Measurements from ENCODE around the gene C1orf159. TPM values are rescaled to one million over a fixed set of nuclear protein-coding genes. Genes with fewer than 3 reads are reported as not detected.

The C1orf159 gene
- total and polyA plus RNA-seq, 2 experiments from 2014 or later, result 21.7 to 36.2 TPM

DNA sequence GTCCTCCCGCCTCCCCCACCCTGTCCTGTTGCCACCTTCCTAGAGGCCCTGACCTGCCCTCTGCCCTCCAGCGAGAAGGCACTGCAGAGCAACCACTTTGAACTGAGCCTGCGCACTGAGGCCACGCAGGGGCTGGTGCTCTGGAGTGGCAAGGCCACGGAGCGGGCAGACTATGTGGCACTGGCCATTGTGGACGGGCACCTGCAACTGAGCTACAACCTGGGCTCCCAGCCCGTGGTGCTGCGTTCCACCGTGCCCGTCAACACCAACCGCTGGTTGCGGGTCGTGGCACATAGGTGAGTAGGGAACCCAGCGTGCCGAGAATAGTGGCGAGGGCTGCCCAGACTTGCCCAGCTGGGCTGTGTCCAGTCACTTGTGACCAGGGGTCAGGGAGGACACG is 62.2 kb downstream of the C1orf159 start:
- Histone ChIP-seq H3K4me1 (ENCODE audit: low read depth) (no peaks in the 10 kb centered on the region), H3K4me3 (no peak overlapping the region), H3K9me3 (ENCODE audit: low read depth) (no peaks in the 10 kb centered on the region), H3K27me3 (peaks cover 22% of the 10 kb centered on the region), H3K27ac (no peak overlapping the region), H3K36me3 (peaks cover 3% of the 10 kb centered on the region)
- no peak for DNase-seq (ENCODE audit: low read depth in 1 of 2, low spot score in 1 of 2)
- TF ChIP-seq CTCF (IDR thresholded peaks at IDR 0.05; ENCODE audit: low read depth, low read length), result no peak

DNA sequence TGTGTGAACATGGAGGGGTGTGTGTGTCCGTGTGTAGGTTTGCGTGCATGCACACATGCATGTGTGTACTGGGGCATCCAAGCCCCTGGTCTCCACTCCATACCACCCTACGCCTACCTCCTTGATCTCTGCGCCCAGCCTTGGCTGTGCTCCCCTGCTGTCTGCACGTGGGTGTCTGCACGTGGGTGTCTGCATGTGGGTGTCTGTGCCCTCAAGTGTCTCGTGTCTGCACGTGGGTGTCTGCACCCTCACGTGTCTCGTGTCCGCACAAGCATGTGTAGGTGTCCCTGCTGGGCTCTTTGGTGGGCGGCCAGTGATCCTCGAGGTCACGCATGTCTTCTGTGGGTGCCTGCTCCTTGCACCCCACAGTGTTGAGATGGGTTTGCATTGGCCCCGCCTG is 62.9 kb downstream of the C1orf159 start:
- no peaks in the 10 kb centered on the region for H3K4me1 ChIP-seq (ENCODE audit: low read depth)
- H3K9me3 ChIP-seq (ENCODE audit: low read depth), result no peaks in the 10 kb centered on the region
- H3K36me3 ChIP-seq, result peaks cover 4% of the 10 kb centered on the region
- H3K4me3 ChIP-seq, result no peak overlapping the region
- TF ChIP-seq CTCF (IDR thresholded peaks at IDR 0.05; ENCODE audit: low read depth, low read length), result no peak
- DNase-seq (ENCODE audit: low read depth in 1 of 2, low spot score in 1 of 2), result no peak
- peaks cover 15% of the 10 kb centered on the region for H3K27me3 ChIP-seq
- no peak overlapping the region for H3K27ac ChIP-seq

GRCh38 chr1:1052003-1052840 is 63.7 kb downstream of the C1orf159 start:
- peaks cover 8% of the 10 kb centered on the region for H3K36me3 ChIP-seq

GRCh38 chr1:1051127-1051810 is 64.6 kb downstream of the C1orf159 start:
- Histone ChIP-seq H3K4me3 (no peak overlapping the region), H3K27ac (no peak overlapping the region), H3K9me3 (ENCODE audit: low read depth) (no peaks in the 10 kb centered on the region), H3K27me3 (no peaks in the 10 kb centered on the region), H3K4me1 (ENCODE audit: low read depth) (no peaks in the 10 kb centered on the region), H3K36me3 (peaks cover 11% of the 10 kb centered on the region)
- TF ChIP-seq CTCF (IDR thresholded peaks at IDR 0.05; ENCODE audit: low read depth, low read length), result no peak
- no peak for DNase-seq (ENCODE audit: low read depth in 1 of 2, low spot score in 1 of 2)

More at GRCh38 chr1:1052003-1052840, 63.7 kb downstream of the C1orf159 start:
- no peak overlapping the region for H3K27ac ChIP-seq
- no peaks in the 10 kb centered on the region for H3K9me3 ChIP-seq (ENCODE audit: low read depth)
- H3K27me3 ChIP-seq, result peaks cover 7% of the 10 kb centered on the region
- no peak for DNase-seq (ENCODE audit: low read depth in 1 of 2, low spot score in 1 of 2)
- H3K4me1 ChIP-seq (ENCODE audit: low read depth), result no peaks in the 10 kb centered on the region
- no peak for TF ChIP-seq CTCF (IDR thresholded peaks at IDR 0.05; ENCODE audit: low read depth, low read length)
- no peak overlapping the region for H3K4me3 ChIP-seq

DNA sequence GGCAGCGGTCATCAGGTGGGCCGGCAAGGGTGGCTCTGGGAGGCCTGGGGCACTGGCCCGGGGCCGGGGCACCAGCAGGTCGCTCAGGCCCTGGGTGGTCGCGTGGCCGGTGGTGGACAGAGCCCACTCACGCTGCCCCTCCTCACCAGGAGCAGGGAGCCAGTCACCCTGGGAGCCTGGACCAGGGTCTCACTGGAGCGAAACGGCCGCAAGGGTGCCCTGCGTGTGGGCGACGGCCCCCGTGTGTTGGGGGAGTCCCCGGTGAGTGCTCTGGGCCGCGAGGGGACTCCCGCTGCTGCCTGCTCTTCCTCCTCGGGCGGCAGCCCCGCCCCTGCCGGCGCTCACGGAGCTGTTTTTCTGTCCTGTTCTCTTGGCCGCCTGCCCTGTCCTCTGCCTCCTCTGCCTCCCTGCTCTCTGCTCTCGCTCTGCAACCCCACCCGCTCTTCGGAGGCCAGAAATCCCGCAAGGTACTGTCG is 65.3 kb downstream of the C1orf159 start:
- H3K27ac ChIP-seq, result no peak overlapping the region
- no peak for TF ChIP-seq CTCF (IDR thresholded peaks at IDR 0.05; ENCODE audit: low read depth, low read length)
- H3K36me3 ChIP-seq, result peaks cover 11% of the 10 kb centered on the region

More for the DNA sequence above, 65.3 kb downstream of the C1orf159 start:
- H3K9me3 ChIP-seq (ENCODE audit: low read depth), result no peaks in the 10 kb centered on the region
- no peak for DNase-seq (ENCODE audit: low read depth in 1 of 2, low spot score in 1 of 2)
- no peaks in the 10 kb centered on the region for H3K27me3 ChIP-seq
- H3K4me3 ChIP-seq, result no peak overlapping the region
- no peaks in the 10 kb centered on the region for H3K4me1 ChIP-seq (ENCODE audit: low read depth)
